HepG2 (cell line): Measurements from ENCODE around the gene MRPS7.

Experiments
- CBX2 ChIP-seq, 2 experiments: fragments of 200-600 bp in 1 of 2; sonication (generic); formaldehyde crosslinking in 1 of 2; IDR thresholded peaks; 2 replicates each; pipeline versions ENCODE4 v1.7.0 to v1.8.1; 2018 to 2022; ENCODE audit warnings: low read depth in 2 of 2, low read length in 1 of 2, mild to moderate bottlenecking in 1 of 2, missing genetic modification reagents in 1 of 2
- CTCF ChIP-seq: sonication (generic); formaldehyde crosslinking; IDR thresholded peaks from 2 replicates; pipeline ENCODE4 v1.5.0; 2020; ENCODE audit warnings: mild to moderate bottlenecking, missing genetic modification reagents, moderate library complexity
- RNF2 ChIP-seq: fragments of 450-650 bp; conservative IDR thresholded peaks from 2 replicates; pipeline ENCODE4 v1.6.1; 2016; ENCODE audit warnings: low read depth
- ZBTB42 ChIP-seq: sonication (generic); formaldehyde crosslinking; IDR thresholded peaks from 2 replicates; pipeline ENCODE4 v1.5.0; 2020; ENCODE audit warnings: mild to moderate bottlenecking, missing genetic modification reagents
- ZNF513 ChIP-seq: sonication (generic); formaldehyde crosslinking; conservative IDR thresholded peaks from 2 replicates; pipeline ENCODE4 v1.5.0; 2020; ENCODE audit warnings: missing genetic modification reagents

GRCh38 chr17:75288770-75289114 is 27.1 kb downstream of the MRPS7 start:
- TF ChIP-seq ZNF513: no peak
- TF ChIP-seq CTCF (CRISPR knock-in tag): no peak
- TF ChIP-seq CBX2 (IDR thresholded peaks at IDR 0.05; ENCODE audit: low read depth, low read length): no peak
- TF ChIP-seq CBX2 (CRISPR knock-in tag; IDR thresholded peaks at IDR 0.05; ENCODE audit: low read depth): 0 out of 2 replicates have a peak, but pooled peaks have one; percentile 29
- TF ChIP-seq RNF2: no peak
- no peak for TF ChIP-seq ZBTB42 (CRISPR knock-in tag)
